ENCODE results near the gene UNC5C. TPM values are rescaled to one million over a fixed set of nuclear protein-coding genes. Genes with fewer than 3 reads are reported as not detected.

UNC5C gene
- total RNA-seq, 4 donors from 2014 or later = 3.3 to 21.6 (median 7.9) TPM

DNA sequence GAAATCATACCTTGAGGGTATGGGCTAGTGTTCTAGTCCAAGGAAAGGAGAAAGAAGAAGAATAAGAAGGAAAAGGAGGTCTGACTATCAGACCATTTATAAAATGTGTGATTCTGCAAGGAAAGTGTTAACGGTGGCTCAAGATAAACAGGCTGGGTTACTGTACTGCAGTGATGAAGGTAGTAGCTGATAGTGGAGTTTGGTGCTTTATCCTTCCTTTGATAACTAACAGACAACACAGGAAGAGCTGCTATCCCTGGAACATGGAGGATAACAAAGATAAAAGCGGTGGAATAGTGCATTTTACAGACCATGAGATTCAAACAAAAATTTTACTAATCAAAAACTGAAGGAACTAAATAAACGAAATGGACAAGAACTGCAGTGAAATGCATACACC is 2.6 kb downstream of the UNC5C start:
- TF ChIP-seq, protein P1, sequence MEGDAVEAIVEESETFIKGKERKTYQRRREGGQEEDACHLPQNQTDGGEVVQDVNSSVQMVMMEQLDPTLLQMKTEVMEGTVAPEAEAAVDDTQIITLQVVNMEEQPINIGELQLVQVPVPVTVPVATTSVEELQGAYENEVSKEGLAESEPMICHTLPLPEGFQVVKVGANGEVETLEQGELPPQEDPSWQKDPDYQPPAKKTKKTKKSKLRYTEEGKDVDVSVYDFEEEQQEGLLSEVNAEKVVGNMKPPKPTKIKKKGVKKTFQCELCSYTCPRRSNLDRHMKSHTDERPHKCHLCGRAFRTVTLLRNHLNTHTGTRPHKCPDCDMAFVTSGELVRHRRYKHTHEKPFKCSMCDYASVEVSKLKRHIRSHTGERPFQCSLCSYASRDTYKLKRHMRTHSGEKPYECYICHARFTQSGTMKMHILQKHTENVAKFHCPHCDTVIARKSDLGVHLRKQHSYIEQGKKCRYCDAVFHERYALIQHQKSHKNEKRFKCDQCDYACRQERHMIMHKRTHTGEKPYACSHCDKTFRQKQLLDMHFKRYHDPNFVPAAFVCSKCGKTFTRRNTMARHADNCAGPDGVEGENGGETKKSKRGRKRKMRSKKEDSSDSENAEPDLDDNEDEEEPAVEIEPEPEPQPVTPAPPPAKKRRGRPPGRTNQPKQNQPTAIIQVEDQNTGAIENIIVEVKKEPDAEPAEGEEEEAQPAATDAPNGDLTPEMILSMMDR (IDR thresholded peaks at IDR 0.05) = no peak
- no peak for TF ChIP-seq POLR2A (IDR thresholded peaks at IDR 0.05)
- H3K27ac ChIP-seq = peak overlapping the region; percentile 26 to 85

DNA sequence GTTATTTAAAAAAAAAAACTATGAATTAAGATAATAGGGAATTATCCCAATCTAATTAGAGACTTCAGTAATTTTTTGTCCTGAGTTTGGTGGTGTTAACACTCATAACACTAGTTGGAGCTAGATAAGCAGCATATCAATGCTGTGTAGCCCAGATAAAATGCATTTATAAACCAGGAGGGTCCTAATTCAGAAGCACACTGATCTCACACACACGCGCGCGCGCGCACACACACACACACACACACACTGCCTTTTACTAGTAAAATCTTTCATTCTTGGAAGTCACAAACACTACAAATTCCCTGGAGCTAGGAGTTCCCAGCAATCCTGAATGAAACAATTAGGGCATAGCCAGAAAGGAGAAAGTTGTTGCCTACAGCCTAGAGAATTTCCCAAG is 3.2 kb downstream of the UNC5C start:
- TF ChIP-seq POLR2A (IDR thresholded peaks at IDR 0.05) = no peak
- TF ChIP-seq, protein P1 (IDR thresholded peaks at IDR 0.05) = no peak
- H3K27ac ChIP-seq = peak overlapping the region; percentile 26 to 47

More for the DNA sequence above, 2.6 kb downstream of the UNC5C start:
- H3K27me3 ChIP-seq = no peaks in the 10 kb centered on the region
- H3K9me3 ChIP-seq = no peaks in the 10 kb centered on the region
- intact Hi-C loops (cut with DNase I; ENCODE audit: low total_unique reads) = no loop called here
- no peaks in the 10 kb centered on the region for H3K4me1 ChIP-seq
- no peak overlapping the region for H3K4me3 ChIP-seq
- H3K36me3 ChIP-seq = no peaks in the 10 kb centered on the region
- DNase-seq = no peak

DNA sequence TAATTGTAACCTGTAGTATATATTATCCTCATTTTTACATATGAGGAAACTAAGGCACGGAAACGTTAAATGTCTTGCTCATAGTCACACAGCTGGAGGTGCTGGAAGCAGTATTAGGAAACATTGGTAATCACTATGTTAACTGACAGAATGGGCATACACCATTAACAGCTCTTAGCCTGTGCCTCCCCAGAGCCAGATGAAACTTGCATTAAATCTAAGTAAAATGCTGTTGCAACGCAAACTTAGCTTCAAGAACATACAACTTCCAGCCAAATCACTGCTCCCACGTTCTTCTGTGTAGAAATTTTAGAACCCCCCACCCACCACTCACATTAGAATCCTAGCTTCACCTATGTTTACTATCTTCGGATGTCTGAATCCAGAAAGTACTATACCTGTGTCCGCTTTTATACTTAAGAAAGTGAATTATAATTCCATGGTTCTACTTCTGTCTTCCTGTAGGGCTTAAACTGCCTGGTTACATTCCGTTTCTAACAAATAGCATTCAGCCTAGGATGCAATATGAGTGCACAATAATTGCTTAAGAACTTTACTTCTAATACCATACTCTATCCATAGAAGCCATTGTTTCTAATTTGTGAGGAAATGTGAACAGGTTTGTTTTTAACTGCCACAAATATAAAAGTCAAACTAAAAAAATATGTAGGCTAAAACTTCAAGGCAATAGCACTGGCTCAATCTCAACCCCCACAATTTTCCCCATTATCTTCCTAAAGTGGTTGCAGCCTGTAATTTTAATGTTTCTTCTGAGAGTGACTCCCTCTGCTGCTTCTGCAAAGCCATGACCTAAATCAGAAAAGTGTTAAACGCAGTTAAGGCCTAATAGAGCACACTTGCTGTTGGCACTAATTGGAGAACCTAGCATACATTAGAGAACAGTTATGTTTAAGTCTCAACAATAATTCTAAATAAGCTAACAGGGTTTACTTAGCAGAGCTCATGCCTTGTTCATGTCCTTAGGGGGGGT is 4.4 kb downstream of the UNC5C start:
- H3K4me3 ChIP-seq = no peak overlapping the region
- peak overlapping the region; percentile 30 to 40 for H3K27ac ChIP-seq
- no peak for DNase-seq
- intact Hi-C loops (cut with DNase I; ENCODE audit: low total_unique reads) = no loop called here
- H3K9me3 ChIP-seq = no peaks in the 10 kb centered on the region
- no peaks in the 10 kb centered on the region for H3K4me1 ChIP-seq
- H3K27me3 ChIP-seq = no peaks in the 10 kb centered on the region
- TF ChIP-seq, protein P1 (IDR thresholded peaks at IDR 0.05) = peak in 2 of 4 experiments; percentile 29 to 33
- no peak for TF ChIP-seq POLR2A (IDR thresholded peaks at IDR 0.05)
- no peaks in the 10 kb centered on the region for H3K36me3 ChIP-seq

More for the DNA sequence above, 3.2 kb downstream of the UNC5C start:
- no peak for DNase-seq
- Histone ChIP-seq H3K9me3 (no peaks in the 10 kb centered on the region), H3K27me3 (no peaks in the 10 kb centered on the region), H3K4me3 (no peak overlapping the region), H3K36me3 (no peaks in the 10 kb centered on the region), H3K4me1 (no peaks in the 10 kb centered on the region)
- intact Hi-C loops (cut with DNase I; ENCODE audit: low total_unique reads) = no loop called here

DNA sequence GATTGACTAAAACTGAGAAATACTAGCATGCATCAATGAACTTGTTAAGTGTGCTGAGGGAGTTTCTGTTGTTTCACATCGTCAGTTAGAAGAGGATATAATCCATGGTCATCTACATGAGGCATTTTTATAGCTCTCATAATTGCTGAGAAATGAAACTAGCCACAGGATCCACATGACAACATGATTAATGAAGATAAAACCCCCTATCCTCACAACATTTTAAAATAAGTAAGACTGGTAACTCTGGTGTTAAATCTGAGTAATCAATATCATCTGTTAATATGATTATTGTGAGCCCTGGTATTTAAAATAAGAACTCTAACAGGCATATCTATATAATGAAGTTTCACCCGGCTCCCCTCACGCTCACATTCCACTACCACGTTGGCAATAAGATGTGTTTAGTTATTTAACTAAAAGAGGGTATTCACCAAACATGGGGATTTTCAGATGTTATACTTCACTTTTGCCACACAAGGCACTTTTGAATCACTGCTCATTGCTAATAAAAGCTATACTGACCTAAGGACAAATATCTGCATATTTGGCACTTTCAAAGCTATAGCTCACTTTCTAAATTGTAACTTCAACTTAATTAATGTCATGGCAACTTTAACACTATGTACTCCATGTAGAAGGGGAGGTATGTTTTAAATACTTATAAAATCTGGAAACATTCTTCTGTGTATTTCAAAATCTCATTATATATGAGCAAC is 6.7 kb downstream of the UNC5C start:
- Histone ChIP-seq H3K36me3 (no peaks in the 10 kb centered on the region), H3K27me3 (no peaks in the 10 kb centered on the region), H3K4me1 (no peaks in the 10 kb centered on the region), H3K4me3 (no peak overlapping the region), H3K27ac (peak overlapping the region; percentile 44 to 52), H3K9me3 (no peaks in the 10 kb centered on the region)
- intact Hi-C loops (cut with DNase I; ENCODE audit: low total_unique reads) = no loop called here
- no peak for TF ChIP-seq POLR2A (IDR thresholded peaks at IDR 0.05)
- TF ChIP-seq, protein P1 (IDR thresholded peaks at IDR 0.05) = no peak
- DNase-seq = no peak

DNA sequence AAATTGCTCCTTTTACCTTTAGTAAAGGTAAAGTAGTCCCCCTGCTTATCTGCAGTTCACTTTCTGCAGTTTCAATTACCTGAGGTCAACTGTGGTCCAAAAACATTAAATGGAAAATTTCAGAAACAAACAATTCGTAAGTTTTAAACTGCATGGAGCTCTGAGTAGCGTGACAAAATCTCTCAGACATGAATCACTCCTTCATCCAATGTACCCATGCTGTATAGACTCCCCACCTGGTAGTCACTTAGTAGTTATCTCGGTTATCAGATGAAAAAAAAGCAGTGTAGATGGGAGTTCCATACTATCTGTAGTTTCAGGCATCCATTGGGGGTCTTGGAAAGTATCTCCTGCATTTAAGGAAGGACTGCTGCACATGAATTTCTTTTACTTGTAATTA is 7.7 kb downstream of the UNC5C start:
- Histone ChIP-seq H3K27ac (no peak overlapping the region), H3K4me1 (no peaks in the 10 kb centered on the region), H3K36me3 (no peaks in the 10 kb centered on the region), H3K4me3 (no peak overlapping the region), H3K27me3 (no peaks in the 10 kb centered on the region), H3K9me3 (no peaks in the 10 kb centered on the region)
- TF ChIP-seq, protein P1 (IDR thresholded peaks at IDR 0.05) = no peak
- TF ChIP-seq POLR2A (IDR thresholded peaks at IDR 0.05) = no peak
- intact Hi-C loops (cut with DNase I; ENCODE audit: low total_unique reads) = no loop called here
- no peak for DNase-seq

Measured in uterus (tissue), 4 donors.